ENCODE data around the gene STPG2. TPM values are rescaled to one million over a fixed set of nuclear protein-coding genes. Genes with fewer than 3 reads are reported as not detected.
"Not testable (repeated sequence)": the region's sequence is repeated elsewhere in the genome, so short reads cannot be mapped to it uniquely, and the experiment has no call there.

The STPG2 gene
- total RNA-seq, 1 donor from 2014 or later = not detected

GRCh38 chr4:97912156-97912555, 231.1 kb downstream of the STPG2 start:
- TF ChIP-seq CTCF (IDR thresholded peaks at IDR 0.05) = no peak
- no peaks in the 10 kb centered on the region for H3K9me3 ChIP-seq
- no peak overlapping the region for H3K27ac ChIP-seq
- no peak overlapping the region for H3K4me3 ChIP-seq
- intact Hi-C loops (cut with DNase I) = no loop called here
- no peak for DNase-seq (ENCODE audit: low spot score in 2 of 2)
- H3K27me3 ChIP-seq = no peaks in the 10 kb centered on the region
- no peaks in the 10 kb centered on the region for H3K4me1 ChIP-seq
- H3K36me3 ChIP-seq = no peaks in the 10 kb centered on the region

GRCh38 chr4:97911236-97911906, 231.9 kb downstream of the STPG2 start:
- Histone ChIP-seq H3K4me1 (no peaks in the 10 kb centered on the region), H3K9me3 (no peaks in the 10 kb centered on the region), H3K27ac (no peak overlapping the region), H3K4me3 (no peak overlapping the region), H3K27me3 (no peaks in the 10 kb centered on the region), H3K36me3 (no peaks in the 10 kb centered on the region)
- TF ChIP-seq CTCF (IDR thresholded peaks at IDR 0.05) = no peak
- DNase-seq (ENCODE audit: low spot score in 2 of 2) = no peak
- intact Hi-C loops (cut with DNase I) = no loop called here

- Histone ChIP-seq H3K36me3 (no peaks in the 10 kb centered on the region), H3K4me3 (no peak overlapping the region), H3K9me3 (no peaks in the 10 kb centered on the region), H3K27me3 (no peaks in the 10 kb centered on the region), H3K4me1 (no peaks in the 10 kb centered on the region), H3K27ac (no peak overlapping the region)
- no peak for TF ChIP-seq CTCF (IDR thresholded peaks at IDR 0.05)
- no peak for DNase-seq (ENCODE audit: low spot score in 2 of 2)
- intact Hi-C loops (cut with DNase I) = no loop called here
These were observed 233.3 kb downstream of the STPG2 start for GRCh38 chr4:97910005-97910404.

- H3K36me3 ChIP-seq; H3K9me3 ChIP-seq; H3K4me3 ChIP-seq; DNase-seq (ENCODE audit: low spot score in 2 of 2); H3K27me3 ChIP-seq; H3K27ac ChIP-seq; H3K4me1 ChIP-seq; intact Hi-C loops (cut with DNase I): not testable (repeated sequence)
These were observed 239.7 kb downstream of the STPG2 start for GRCh38 chr4:97903436-97904189.

- H3K36me3 ChIP-seq = no peaks in the 10 kb centered on the region
- intact Hi-C loops (cut with DNase I) = no loop called here
- TF ChIP-seq CTCF (IDR thresholded peaks at IDR 0.05) = no peak
- no peaks in the 10 kb centered on the region for H3K9me3 ChIP-seq
- no peak for DNase-seq (ENCODE audit: low spot score in 2 of 2)
- no peak overlapping the region for H3K4me3 ChIP-seq
- H3K27me3 ChIP-seq = no peaks in the 10 kb centered on the region
- no peaks in the 10 kb centered on the region for H3K4me1 ChIP-seq
- H3K27ac ChIP-seq = no peak overlapping the region
These were observed 243.0 kb downstream of the STPG2 start for GRCh38 chr4:97900229-97900628.

- Histone ChIP-seq H3K27me3 (no peaks in the 10 kb centered on the region), H3K27ac (no peak overlapping the region), H3K4me3 (no peak overlapping the region), H3K4me1 (no peaks in the 10 kb centered on the region), H3K9me3 (no peaks in the 10 kb centered on the region), H3K36me3 (no peaks in the 10 kb centered on the region)
- no peak for DNase-seq (ENCODE audit: low spot score in 2 of 2)
- no peak for TF ChIP-seq CTCF (IDR thresholded peaks at IDR 0.05)
- intact Hi-C loops (cut with DNase I) = no loop called here
These were observed 250.5 kb downstream of the STPG2 start for GRCh38 chr4:97892592-97893266.
